Measurements from ENCODE around the gene WNT3A. TPM values are rescaled to one million over a fixed set of nuclear protein-coding genes. Genes with fewer than 3 reads are reported as not detected.

Gene WNT3A
- total and polyA plus RNA-seq, 3 donors from 2014 or later: 0.08 to 0.19 (median 0.13) TPM

GRCh38 chr1:228048659-228049298, 42.0 kb downstream of the WNT3A start:
- Histone ChIP-seq H3K9me3 (no peaks in the 10 kb centered on the region), H3K4me3 (no peak overlapping the region), H3K27me3 (no peaks in the 10 kb centered on the region), H3K4me1 (no peaks in the 10 kb centered on the region), H3K36me3 (ENCODE audit: low read depth, missing control alignments) (no peaks in the 10 kb centered on the region), H3K27ac (no peak overlapping the region)
- intact Hi-C loops (cut with DNase I; ENCODE audit: low total_unique reads): no loop called here
- TF ChIP-seq POLR2A (IDR thresholded peaks at IDR 0.05): no peak
- TF ChIP-seq CTCF (IDR thresholded peaks at IDR 0.05): no peak
- 89 to 96% methylated on average over 6 of the region's 6 CpGs for WGBS, 2 donors
- DNase-seq: peak; percentile 7

GRCh38 chr1:228050571-228051231, 43.9 kb downstream of the WNT3A start:
- Histone ChIP-seq H3K4me1 (no peaks in the 10 kb centered on the region), H3K4me3 (no peak overlapping the region), H3K36me3 (ENCODE audit: low read depth, missing control alignments) (no peaks in the 10 kb centered on the region), H3K9me3 (no peaks in the 10 kb centered on the region), H3K27ac (no peak overlapping the region), H3K27me3 (no peaks in the 10 kb centered on the region)
- 89 to 91% methylated on average over 8 to 30 of the region's 30 CpGs for WGBS, 2 donors
- DNase-seq: peak; percentile 13
- intact Hi-C loops (cut with DNase I; ENCODE audit: low total_unique reads): no loop called here
- TF ChIP-seq CTCF (IDR thresholded peaks at IDR 0.05): no peak
- no peak for TF ChIP-seq POLR2A (IDR thresholded peaks at IDR 0.05)

- peaks cover 2% of the 10 kb centered on the region for H3K4me1 ChIP-seq
- H3K9me3 ChIP-seq: no peaks in the 10 kb centered on the region
- TF ChIP-seq CTCF (IDR thresholded peaks at IDR 0.05): no peak
- TF ChIP-seq POLR2A (IDR thresholded peaks at IDR 0.05): no peak
- no peaks in the 10 kb centered on the region for H3K27me3 ChIP-seq
- WGBS, 2 donors: 39 to 44% methylated on average over 13 to 18 of the region's 18 CpGs
- H3K36me3 ChIP-seq (ENCODE audit: low read depth, missing control alignments): no peaks in the 10 kb centered on the region
- DNase-seq: no peak
- H3K4me3 ChIP-seq: peak overlapping the region in 1 of 2 donors; percentile 22
- H3K27ac ChIP-seq: no peak overlapping the region
- intact Hi-C loops (cut with DNase I; ENCODE audit: low total_unique reads): no loop called here
Measured at GRCh38 chr1:228058172-228058948, 51.6 kb downstream of the WNT3A start.

- TF ChIP-seq CTCF (IDR thresholded peaks at IDR 0.05): no peak
- no peak for TF ChIP-seq POLR2A (IDR thresholded peaks at IDR 0.05)
- H3K9me3 ChIP-seq: no peaks in the 10 kb centered on the region
- WGBS, 2 donors: 9% methylated on average over 34 of the region's 66 CpGs; no CpG with 5 or more reads in 1 of the 2 donors
- H3K4me3 ChIP-seq: peak overlapping the region; percentile 22
- intact Hi-C loops (cut with DNase I; ENCODE audit: low total_unique reads): no loop called here
- no peak overlapping the region for H3K27ac ChIP-seq
- H3K27me3 ChIP-seq: no peaks in the 10 kb centered on the region
- H3K36me3 ChIP-seq (ENCODE audit: low read depth, missing control alignments): no peaks in the 10 kb centered on the region
- peaks cover 2% of the 10 kb centered on the region for H3K4me1 ChIP-seq
- DNase-seq: no peak
Measured at GRCh38 chr1:228058949-228059633, 52.3 kb downstream of the WNT3A start.
